HG03432 (cell line): ENCODE measurements around the gene CLCN2.
A peak's percentile ranks its signal among the peaks of the same experiment; 100 is the strongest.

Experiments
- ATAC-seq: cut with Tn5 transposase; IDR thresholded peaks from one replicate; pipeline ENCODE4 v1.9.1; 2021; ENCODE audit warnings: mild to moderate bottlenecking, moderate library complexity; ENCODE audit not compliant: unreplicated experiment

The CLCN2 gene

DNA sequence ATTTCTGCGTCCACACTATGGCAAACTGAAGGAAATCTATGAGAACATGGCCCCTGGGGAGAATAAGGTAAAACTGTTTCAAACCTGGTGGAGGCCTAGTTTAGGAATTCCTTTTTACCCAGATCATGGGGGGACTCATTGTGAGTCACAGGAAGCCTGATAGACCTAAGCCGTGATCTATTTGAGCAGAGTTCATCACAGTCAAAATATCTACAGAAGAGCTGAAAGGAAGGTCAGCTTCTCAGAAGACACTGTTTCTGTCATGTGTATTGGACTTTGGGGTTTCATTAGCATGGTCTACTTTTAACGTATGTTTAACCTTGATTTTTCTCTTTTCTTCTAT, 61.1 kb downstream of the CLCN2 start:
- ATAC-seq = no peak

DNA sequence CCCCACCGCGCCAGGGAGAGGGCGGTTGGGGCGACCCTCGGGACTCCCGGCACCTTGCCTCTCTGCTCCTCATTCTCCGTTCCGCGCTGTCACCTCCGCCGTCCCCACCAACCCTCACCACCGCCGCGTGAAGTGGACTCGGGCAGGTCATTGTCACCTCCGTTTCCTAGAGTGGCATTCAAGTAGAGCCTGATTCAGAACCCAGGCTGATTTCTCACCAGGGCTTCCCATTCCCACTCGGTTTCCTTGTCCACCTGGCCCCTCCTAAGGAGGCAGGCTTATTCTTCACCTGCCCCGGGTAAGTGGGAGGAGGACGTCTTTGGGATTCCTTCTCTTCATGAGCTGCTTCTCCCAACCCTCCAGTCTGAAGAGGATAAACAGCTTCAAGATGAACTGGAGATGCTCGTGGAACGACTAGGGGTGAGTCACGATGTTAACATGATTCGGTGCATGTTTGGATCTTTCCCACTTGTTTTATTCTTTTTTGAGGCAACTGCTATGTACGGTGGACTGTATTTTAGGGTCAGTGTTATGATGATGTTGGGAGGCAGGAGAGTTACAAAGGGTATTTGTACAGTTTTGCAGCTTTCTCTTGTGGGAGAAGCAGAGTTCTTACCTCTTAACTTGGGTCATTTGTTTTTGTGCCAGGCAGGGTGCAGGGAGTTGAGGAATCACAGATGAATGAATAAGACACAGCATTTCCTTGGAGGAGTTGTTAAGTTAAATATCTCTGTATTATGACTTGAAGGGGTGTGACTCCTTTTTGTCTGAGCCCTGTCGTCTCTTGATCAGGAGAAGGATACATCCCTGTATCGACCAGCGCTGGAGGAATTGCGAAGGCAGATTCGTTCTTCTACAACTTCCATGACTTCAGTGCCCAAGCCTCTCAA, 61.7 kb downstream of the CLCN2 start:
- peak; percentile 12 for ATAC-seq

DNA sequence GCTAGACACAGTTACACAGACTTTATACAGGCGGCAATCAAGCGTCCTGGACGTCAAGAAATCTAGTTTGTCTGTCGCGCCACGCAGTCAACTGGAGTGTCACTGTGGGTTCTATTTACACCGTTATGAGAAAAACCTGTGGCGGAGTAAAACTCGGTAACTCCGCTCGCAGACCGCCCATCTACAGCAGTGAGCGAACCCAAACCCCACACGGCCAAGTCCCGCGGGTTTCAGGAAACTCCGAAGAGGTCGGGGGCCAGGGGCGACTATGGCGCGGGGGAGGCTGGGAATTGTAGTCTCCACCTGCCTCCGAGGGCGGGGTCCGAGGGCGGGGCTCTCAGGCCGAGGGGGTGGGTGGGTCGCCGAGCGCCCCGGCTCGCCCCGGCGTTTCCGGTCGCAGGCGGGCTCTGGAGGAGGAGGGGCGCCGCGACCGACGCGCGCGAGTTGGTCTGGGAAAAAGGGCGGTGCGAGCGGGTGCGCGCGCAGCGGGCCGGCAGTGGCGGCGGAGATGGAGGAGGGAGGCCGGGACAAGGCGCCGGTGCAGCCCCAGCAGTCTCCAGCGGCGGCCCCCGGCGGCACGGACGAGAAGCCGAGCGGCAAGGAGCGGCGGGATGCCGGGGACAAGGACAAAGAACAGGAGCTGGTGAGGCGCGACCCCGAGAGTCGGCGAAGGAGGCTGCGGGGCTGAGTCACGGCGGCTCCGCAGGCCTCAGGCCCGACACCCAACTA, 62.5 kb downstream of the CLCN2 start, which contains the start of gene PSMD2:
Gene PSMD2 (plus strand): TSS at position 483 of the 729 bp plus-strand sequence. CDS start 26 bp downstream, at position 509.
- peak; percentile 92 for ATAC-seq

DNA sequence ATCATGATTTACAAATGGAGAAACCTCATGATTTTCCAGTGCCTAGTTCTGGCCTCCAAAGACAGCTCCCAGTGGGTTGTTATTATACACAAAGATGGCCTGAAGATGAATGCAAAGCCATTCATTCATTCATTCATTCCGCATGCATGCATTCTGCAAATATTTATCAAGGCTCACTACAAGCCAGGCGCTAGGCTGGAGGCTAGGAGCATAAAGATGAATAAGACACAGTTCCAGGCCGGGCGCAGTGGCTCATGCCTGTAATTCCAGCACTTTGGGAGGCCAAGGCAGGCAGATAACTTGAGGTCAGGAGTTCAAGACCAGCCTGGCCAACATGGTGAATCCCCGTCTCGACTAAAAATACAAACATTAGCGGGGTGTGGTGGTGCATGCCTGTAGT, 64.8 kb downstream of the CLCN2 start:
- no peak for ATAC-seq
